ENCODE data around the gene ADGRV1. TPM values are rescaled to one million over a fixed set of nuclear protein-coding genes. Genes with fewer than 3 reads are reported as not detected.
A peak's percentile ranks its signal among the peaks of the same experiment; 100 is the strongest.

ADGRV1 gene
- total RNA-seq, 4 donors from 2014 or later = 0.08 to 0.87 (median 0.41) TPM

- TF ChIP-seq POLR2A (IDR thresholded peaks at IDR 0.05) = no peak
- TF ChIP-seq, protein P1, sequence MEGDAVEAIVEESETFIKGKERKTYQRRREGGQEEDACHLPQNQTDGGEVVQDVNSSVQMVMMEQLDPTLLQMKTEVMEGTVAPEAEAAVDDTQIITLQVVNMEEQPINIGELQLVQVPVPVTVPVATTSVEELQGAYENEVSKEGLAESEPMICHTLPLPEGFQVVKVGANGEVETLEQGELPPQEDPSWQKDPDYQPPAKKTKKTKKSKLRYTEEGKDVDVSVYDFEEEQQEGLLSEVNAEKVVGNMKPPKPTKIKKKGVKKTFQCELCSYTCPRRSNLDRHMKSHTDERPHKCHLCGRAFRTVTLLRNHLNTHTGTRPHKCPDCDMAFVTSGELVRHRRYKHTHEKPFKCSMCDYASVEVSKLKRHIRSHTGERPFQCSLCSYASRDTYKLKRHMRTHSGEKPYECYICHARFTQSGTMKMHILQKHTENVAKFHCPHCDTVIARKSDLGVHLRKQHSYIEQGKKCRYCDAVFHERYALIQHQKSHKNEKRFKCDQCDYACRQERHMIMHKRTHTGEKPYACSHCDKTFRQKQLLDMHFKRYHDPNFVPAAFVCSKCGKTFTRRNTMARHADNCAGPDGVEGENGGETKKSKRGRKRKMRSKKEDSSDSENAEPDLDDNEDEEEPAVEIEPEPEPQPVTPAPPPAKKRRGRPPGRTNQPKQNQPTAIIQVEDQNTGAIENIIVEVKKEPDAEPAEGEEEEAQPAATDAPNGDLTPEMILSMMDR (IDR thresholded peaks at IDR 0.05) = no peak
- TF ChIP-seq EP300 (IDR thresholded peaks at IDR 0.05) = no peak
- TF ChIP-seq POLR2AphosphoS5 (IDR thresholded peaks at IDR 0.05) = no peak
- peak; percentile 63 for ATAC-seq
- H3K27ac ChIP-seq = peak overlapping the region in 3 of 4 donors; percentile 2 to 31 (median 7)
- H3K36me3 ChIP-seq = no peaks in the 10 kb centered on the region
- H3K9me3 ChIP-seq = no peaks in the 10 kb centered on the region
- H3K4me3 ChIP-seq = no peak overlapping the region
- peaks cover 0 to 13% (median 4%) of the 10 kb centered on the region in 3 donors for H3K4me1 ChIP-seq
- H3K27me3 ChIP-seq = no peaks in the 10 kb centered on the region
Measured at GRCh38 chr5:91139572-91140200, 581.1 kb downstream of the ADGRV1 start.

- ATAC-seq = no peak
- 66 to 77% methylated on average over 2 of the region's 2 CpGs for WGBS, 2 donors (ENCODE audit: low coverage in 1 of 2)
- H3K4me1 ChIP-seq = peaks cover 0 to 22% (median 7%) of the 10 kb centered on the region in 3 donors
- H3K4me3 ChIP-seq = no peak overlapping the region
- TF ChIP-seq POLR2A (IDR thresholded peaks at IDR 0.05) = no peak
- TF ChIP-seq, protein P1 (IDR thresholded peaks at IDR 0.05) = no peak
- no peak for TF ChIP-seq POLR2AphosphoS5 (IDR thresholded peaks at IDR 0.05)
- TF ChIP-seq EP300 (IDR thresholded peaks at IDR 0.05) = no peak
- peak overlapping the region in 2 of 4 donors; percentile 12 to 31 for H3K27ac ChIP-seq
- no peaks in the 10 kb centered on the region for H3K36me3 ChIP-seq
- H3K9me3 ChIP-seq = no peaks in the 10 kb centered on the region
- no peaks in the 10 kb centered on the region for H3K27me3 ChIP-seq
Measured at GRCh38 chr5:91140657-91141056, 582.1 kb downstream of the ADGRV1 start.

GRCh38 chr5:91141642-91142041, 583.0 kb downstream of the ADGRV1 start:
- H3K9me3 ChIP-seq = no peaks in the 10 kb centered on the region
- no peak overlapping the region for H3K4me3 ChIP-seq
- no peaks in the 10 kb centered on the region for H3K27me3 ChIP-seq
- peaks cover 0 to 26% (median 7%) of the 10 kb centered on the region in 3 donors for H3K4me1 ChIP-seq
- no peak for TF ChIP-seq EP300 (IDR thresholded peaks at IDR 0.05)
- TF ChIP-seq POLR2A (IDR thresholded peaks at IDR 0.05) = no peak
- TF ChIP-seq POLR2AphosphoS5 (IDR thresholded peaks at IDR 0.05) = no peak
- TF ChIP-seq, protein P1 (IDR thresholded peaks at IDR 0.05) = no peak
- ATAC-seq = no peak
- 80 to 83% methylated on average over 2 to 4 of the region's 4 CpGs for WGBS, 2 donors (ENCODE audit: low coverage in 1 of 2)
- H3K27ac ChIP-seq = no peak overlapping the region
- H3K36me3 ChIP-seq = no peaks in the 10 kb centered on the region

- H3K9me3 ChIP-seq = no peaks in the 10 kb centered on the region
- H3K27ac ChIP-seq = no peak overlapping the region
- H3K4me3 ChIP-seq = no peak overlapping the region
- peaks cover 0 to 26% (median 7%) of the 10 kb centered on the region in 3 donors for H3K4me1 ChIP-seq
- WGBS, 2 donors (ENCODE audit: low coverage in 1 of 2) = 65 to 94% methylated on average over 4 of the region's 4 CpGs
- ATAC-seq = no peak
- TF ChIP-seq, protein P1 (IDR thresholded peaks at IDR 0.05) = no peak
- TF ChIP-seq EP300 (IDR thresholded peaks at IDR 0.05) (no peak), POLR2A (IDR thresholded peaks at IDR 0.05) (no peak), POLR2AphosphoS5 (IDR thresholded peaks at IDR 0.05) (no peak)
- H3K36me3 ChIP-seq = no peaks in the 10 kb centered on the region
- H3K27me3 ChIP-seq = no peaks in the 10 kb centered on the region
Measured at GRCh38 chr5:91142386-91142785, 583.8 kb downstream of the ADGRV1 start.

DNA sequence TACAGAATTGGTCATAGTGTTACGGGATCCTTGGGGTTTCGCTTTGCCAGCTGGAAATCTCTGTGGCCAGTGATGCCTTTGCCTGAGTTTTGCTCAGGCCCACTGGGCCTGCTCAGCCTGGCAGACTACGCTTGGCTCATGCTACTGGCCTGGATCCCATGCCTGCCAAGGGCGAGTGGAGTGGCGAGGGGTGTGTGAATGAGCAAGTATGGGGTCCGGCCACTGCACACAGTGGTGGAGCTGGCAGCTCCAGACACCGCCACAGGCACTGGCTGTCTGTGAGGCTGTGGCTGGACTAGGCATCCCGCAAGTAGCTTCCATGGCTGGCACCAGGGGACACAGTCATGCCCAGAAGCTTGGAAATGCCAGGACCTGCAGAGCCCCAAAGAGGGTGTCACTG, 584.2 kb downstream of the ADGRV1 start:
- Histone ChIP-seq H3K27ac (no peak overlapping the region), H3K4me3 (no peak overlapping the region), H3K36me3 (no peaks in the 10 kb centered on the region), H3K4me1 (peaks cover 0 to 26% (median 7%) of the 10 kb centered on the region in 3 donors), H3K27me3 (no peaks in the 10 kb centered on the region), H3K9me3 (no peaks in the 10 kb centered on the region)
- 94% methylated on average over 2 of the region's 8 CpGs; no CpG with 5 or more reads in 1 of the 2 donors for WGBS, 2 donors (ENCODE audit: low coverage in 1 of 2)
- ATAC-seq = no peak
- no peak for TF ChIP-seq EP300 (IDR thresholded peaks at IDR 0.05)
- no peak for TF ChIP-seq POLR2AphosphoS5 (IDR thresholded peaks at IDR 0.05)
- TF ChIP-seq POLR2A (IDR thresholded peaks at IDR 0.05) = no peak
- TF ChIP-seq, protein P1 (IDR thresholded peaks at IDR 0.05) = no peak
